ENCODE data around the gene MSX2. TPM values are rescaled to one million over a fixed set of nuclear protein-coding genes. Genes with fewer than 3 reads are reported as not detected.

MSX2 gene
- total RNA-seq, 1 donor from 2014 or later, result not detected

- DNase-seq (ENCODE audit: low spot score), result no peak
- Mint-ChIP-seq H3K9me3 (no peaks in the 10 kb centered on the region), H3K4me3 (no peak overlapping the region), H3K4me1 (ENCODE audit: low read depth) (no peaks in the 10 kb centered on the region), H3K27ac (no peak overlapping the region), H3K27me3 (ENCODE audit: insufficient read depth) (peaks cover 17% of the 10 kb centered on the region), H3K36me3 (ENCODE audit: low read depth) (no peaks in the 10 kb centered on the region)
- intact Hi-C loops (cut with micrococcal nuclease), result no loop called here
Measured at GRCh38 chr5:174698156-174698555, 26.2 kb upstream of the MSX2 start.

- no peak for DNase-seq (ENCODE audit: low spot score)
- Mint-ChIP-seq H3K4me3 (no peak overlapping the region), H3K36me3 (ENCODE audit: low read depth) (no peaks in the 10 kb centered on the region), H3K27me3 (ENCODE audit: insufficient read depth) (peaks cover 9% of the 10 kb centered on the region), H3K9me3 (no peaks in the 10 kb centered on the region), H3K27ac (no peak overlapping the region), H3K4me1 (ENCODE audit: low read depth) (no peaks in the 10 kb centered on the region)
- intact Hi-C loops (cut with micrococcal nuclease), result no loop called here
Measured at GRCh38 chr5:174699131-174699530, 25.3 kb upstream of the MSX2 start.

- H3K9me3 Mint-ChIP-seq, result no peaks in the 10 kb centered on the region
- no peak for DNase-seq (ENCODE audit: low spot score)
- H3K4me3 Mint-ChIP-seq, result no peak overlapping the region
- H3K27ac Mint-ChIP-seq, result no peak overlapping the region
- intact Hi-C loops (cut with micrococcal nuclease), result no loop called here
- H3K4me1 Mint-ChIP-seq (ENCODE audit: low read depth), result no peaks in the 10 kb centered on the region
- H3K36me3 Mint-ChIP-seq (ENCODE audit: low read depth), result no peaks in the 10 kb centered on the region
- no peaks in the 10 kb centered on the region for H3K27me3 Mint-ChIP-seq (ENCODE audit: insufficient read depth)
Measured at GRCh38 chr5:174706997-174707572, 17.3 kb upstream of the MSX2 start.

- no peaks in the 10 kb centered on the region for H3K36me3 Mint-ChIP-seq (ENCODE audit: low read depth)
- DNase-seq (ENCODE audit: low spot score), result no peak
- H3K4me1 Mint-ChIP-seq (ENCODE audit: low read depth), result no peaks in the 10 kb centered on the region
- no peak overlapping the region for H3K4me3 Mint-ChIP-seq
- no peak overlapping the region for H3K27ac Mint-ChIP-seq
- no peaks in the 10 kb centered on the region for H3K9me3 Mint-ChIP-seq
- intact Hi-C loops (cut with micrococcal nuclease), result no loop called here
- H3K27me3 Mint-ChIP-seq (ENCODE audit: insufficient read depth), result no peaks in the 10 kb centered on the region
Measured at GRCh38 chr5:174707671-174708070, 16.7 kb upstream of the MSX2 start.

GRCh38 chr5:174708476-174709207, 15.7 kb upstream of the MSX2 start:
- intact Hi-C loops (cut with micrococcal nuclease), result no loop called here
- DNase-seq (ENCODE audit: low spot score), result no peak
- H3K36me3 Mint-ChIP-seq (ENCODE audit: low read depth), result no peaks in the 10 kb centered on the region
- no peaks in the 10 kb centered on the region for H3K4me1 Mint-ChIP-seq (ENCODE audit: low read depth)
- no peaks in the 10 kb centered on the region for H3K9me3 Mint-ChIP-seq
- H3K27ac Mint-ChIP-seq, result no peak overlapping the region
- H3K27me3 Mint-ChIP-seq (ENCODE audit: insufficient read depth), result no peaks in the 10 kb centered on the region
- no peak overlapping the region for H3K4me3 Mint-ChIP-seq

- H3K4me1 Mint-ChIP-seq (ENCODE audit: low read depth), result no peaks in the 10 kb centered on the region
- intact Hi-C loops (cut with micrococcal nuclease), result no loop called here
- peaks cover 17% of the 10 kb centered on the region for H3K27me3 Mint-ChIP-seq (ENCODE audit: insufficient read depth)
- no peak overlapping the region for H3K27ac Mint-ChIP-seq
- H3K9me3 Mint-ChIP-seq, result no peaks in the 10 kb centered on the region
- no peak overlapping the region for H3K4me3 Mint-ChIP-seq
- H3K36me3 Mint-ChIP-seq (ENCODE audit: low read depth), result no peaks in the 10 kb centered on the region
- no peak for DNase-seq (ENCODE audit: low spot score)
Measured at GRCh38 chr5:174714751-174715150, 9.6 kb upstream of the MSX2 start.

GRCh38 chr5:174715804-174716203, 8.6 kb upstream of the MSX2 start:
- intact Hi-C loops (cut with micrococcal nuclease), result no loop called here
- Mint-ChIP-seq H3K4me3 (no peak overlapping the region), H3K4me1 (ENCODE audit: low read depth) (no peaks in the 10 kb centered on the region), H3K9me3 (no peaks in the 10 kb centered on the region), H3K27me3 (ENCODE audit: insufficient read depth) (peaks cover 26% of the 10 kb centered on the region), H3K27ac (no peak overlapping the region), H3K36me3 (ENCODE audit: low read depth) (no peaks in the 10 kb centered on the region)
- no peak for DNase-seq (ENCODE audit: low spot score)

GRCh38 chr5:174717826-174718455, 6.4 kb upstream of the MSX2 start:
- Mint-ChIP-seq H3K27ac (no peak overlapping the region), H3K4me3 (no peak overlapping the region), H3K27me3 (ENCODE audit: insufficient read depth) (peaks cover 43% of the 10 kb centered on the region), H3K4me1 (ENCODE audit: low read depth) (no peaks in the 10 kb centered on the region), H3K9me3 (no peaks in the 10 kb centered on the region), H3K36me3 (ENCODE audit: low read depth) (no peaks in the 10 kb centered on the region)
- intact Hi-C loops (cut with micrococcal nuclease), result no loop called here
- DNase-seq (ENCODE audit: low spot score), result no peak

- intact Hi-C loops (cut with micrococcal nuclease), result no loop called here
- Mint-ChIP-seq H3K36me3 (ENCODE audit: low read depth) (no peaks in the 10 kb centered on the region), H3K4me1 (ENCODE audit: low read depth) (peaks cover 4% of the 10 kb centered on the region), H3K27ac (no peak overlapping the region), H3K27me3 (ENCODE audit: insufficient read depth) (peaks cover 54% of the 10 kb centered on the region), H3K9me3 (peaks cover 3% of the 10 kb centered on the region), H3K4me3 (no peak overlapping the region)
- no peak for DNase-seq (ENCODE audit: low spot score)
Measured at GRCh38 chr5:174718880-174719610, 5.3 kb upstream of the MSX2 start.

GRCh38 chr5:174719793-174720611, 4.4 kb upstream of the MSX2 start:
- intact Hi-C loops (cut with micrococcal nuclease), result no loop called here
- Mint-ChIP-seq H3K4me1 (ENCODE audit: low read depth) (peaks cover 5% of the 10 kb centered on the region), H3K27me3 (ENCODE audit: insufficient read depth) (peaks cover 58% of the 10 kb centered on the region), H3K27ac (no peak overlapping the region), H3K9me3 (peaks cover 4% of the 10 kb centered on the region), H3K36me3 (ENCODE audit: low read depth) (no peaks in the 10 kb centered on the region), H3K4me3 (no peak overlapping the region)
- no peak for DNase-seq (ENCODE audit: low spot score)

GRCh38 chr5:174720612-174721529, 3.5 kb upstream of the MSX2 start:
- Mint-ChIP-seq H3K27me3 (ENCODE audit: insufficient read depth) (peaks cover 67% of the 10 kb centered on the region), H3K9me3 (peaks cover 4% of the 10 kb centered on the region), H3K4me1 (ENCODE audit: low read depth) (peaks cover 5% of the 10 kb centered on the region), H3K36me3 (ENCODE audit: low read depth) (no peaks in the 10 kb centered on the region), H3K4me3 (no peak overlapping the region), H3K27ac (no peak overlapping the region)
- intact Hi-C loops (cut with micrococcal nuclease), result no loop called here
- DNase-seq (ENCODE audit: low spot score), result no peak

All from activated T-helper 1 cell treated with anti-CD3 and anti-CD28 coated beads, Interleukin-12 subunit alpha, Interleukin-12 subunit beta, Interleukin-2, Interleukin-4 antibody, amounts not matched to agents 30 ng/mL and 10 ng/mL and 1 ng/mL, durations not matched to agents 14 hours and 24 hours and 36 hours (primary cell).